ENCODE measurements around the gene NOC2L. TPM values are rescaled to one million over a fixed set of nuclear protein-coding genes. Genes with fewer than 3 reads are reported as not detected.

NOC2L gene
- total RNA-seq, 1 donor from 2014 or later = 73.9 TPM

- no peak overlapping the region for H3K4me3 ChIP-seq (ENCODE audit: low read depth, low read length)
- no peak for DNase-seq (ENCODE audit: low read depth)
- TF ChIP-seq CTCF (conservative IDR thresholded peaks at IDR 0.05; ENCODE audit: low read depth, low read length) = no peak
These were observed 14.6 kb upstream of the NOC2L start for GRCh38 chr1:973459-974292.

GRCh38 chr1:972726-973458, 13.8 kb upstream of the NOC2L start:
- TF ChIP-seq CTCF (conservative IDR thresholded peaks at IDR 0.05; ENCODE audit: low read depth, low read length) = no peak
- no peak overlapping the region for H3K4me3 ChIP-seq (ENCODE audit: low read depth, low read length)
- no peak for DNase-seq (ENCODE audit: low read depth)

- TF ChIP-seq CTCF (conservative IDR thresholded peaks at IDR 0.05; ENCODE audit: low read depth, low read length) = no peak
- H3K4me3 ChIP-seq (ENCODE audit: low read depth, low read length) = no peak overlapping the region
- no peak for DNase-seq (ENCODE audit: low read depth)
These were observed 12.9 kb upstream of the NOC2L start for GRCh38 chr1:971751-972506.

- H3K4me3 ChIP-seq (ENCODE audit: low read depth, low read length) = no peak overlapping the region
- TF ChIP-seq CTCF (conservative IDR thresholded peaks at IDR 0.05; ENCODE audit: low read depth, low read length) = no peak
- no peak for DNase-seq (ENCODE audit: low read depth)
These were observed 12.1 kb upstream of the NOC2L start for GRCh38 chr1:970973-971730.

GRCh38 chr1:970242-970972, 11.4 kb upstream of the NOC2L start:
- no peak overlapping the region for H3K4me3 ChIP-seq (ENCODE audit: low read depth, low read length)
- no peak for DNase-seq (ENCODE audit: low read depth)
- no peak for TF ChIP-seq CTCF (conservative IDR thresholded peaks at IDR 0.05; ENCODE audit: low read depth, low read length)

Data from epithelial cell of proximal tubule (primary cell).